Endothelial cell of umbilical vein (primary cell): ENCODE results near the gene FAM222B. TPM values are rescaled to one million over a fixed set of nuclear protein-coding genes. Genes with fewer than 3 reads are reported as not detected.

ENCODE experiments used
- BruUV-seq: library from RNA; stranded (reverse); fragments of 400-500 nt; replicated peaks from 2 replicates; lab custom pipeline; 2021; lab: Mats Ljungman, UMichigan
- CTCF ChIA-PET: fragments of 300-600, 350-600 bp; sonication (Branson Sonifier 250); formaldehyde crosslinking; loops from one replicate; lab custom pipeline; 2021; ENCODE audit warnings: antibody characterized with exemption, inconsistent platforms; lab: Charles Lee
- POLR2A ChIA-PET: fragments of 300-600, 350-600 bp; sonication (Branson Sonifier 250); formaldehyde crosslinking; loops from one replicate; lab custom pipeline; 2021; ENCODE audit warnings: antibody characterized with exemption, inconsistent platforms; lab: Charles Lee
- DNase-seq: peaks from one replicate; pipeline ENCODE4 v3.0.0-alpha.2; 2011; ENCODE audit warnings: low read depth, low spot score
- FAIRE-seq: peaks from 2 replicates; lab custom pipeline; 2011; peaks lifted over from hg19 to GRCh38; lab: Jason Lieb, UNC
- H2AFZ ChIP-seq: 2 replicates; pipeline ENCODE4 v1.6.0; 2012; ENCODE audit warnings: low read depth, low read length, control low read depth, inconsistent platforms
- H3K27ac ChIP-seq: 2 replicates; pipeline ENCODE4 v1.5.1; 2011; ENCODE audit warnings: low read depth, mild to moderate bottlenecking, control low read depth, low read length, moderate library complexity; ENCODE audit not compliant: insufficient read depth
- H3K27me3 ChIP-seq, 2 experiments: 2 replicates each; pipeline versions ENCODE4 v1.6.0 to v1.6.1; 2011; ENCODE audit warnings: low read length in 2 of 2, mixed read lengths in 1 of 2; ENCODE audit not compliant: control insufficient read depth in 2 of 2, insufficient read depth in 2 of 2
- H3K36me3 ChIP-seq, 2 experiments: 2 replicates in 1 of 2; 3 replicates in 1 of 2; pipeline ENCODE4 v1.5.1; 2011; ENCODE audit warnings: low read length in 2 of 2, mild to moderate bottlenecking in 1 of 2, moderate library complexity in 1 of 2; ENCODE audit not compliant: control insufficient read depth in 2 of 2, insufficient read depth in 2 of 2; ENCODE audit errors: extremely low read depth in 1 of 2
- H3K4me1 ChIP-seq: 3 replicates; pipeline ENCODE4 v1.5.1; 2011; ENCODE audit warnings: mild to moderate bottlenecking, low read length; ENCODE audit not compliant: control insufficient read depth, insufficient read depth; ENCODE audit errors: extremely low read depth
- H3K4me2 ChIP-seq: 2 replicates; pipeline ENCODE4 v1.6.1; 2011; ENCODE audit warnings: low read length, control low read depth, mixed read lengths; ENCODE audit not compliant: insufficient read depth
- H3K4me3 ChIP-seq, 3 experiments: fragments of 200-600 bp in 1 of 3; sonication (generic), shearing (Covaris generic) in 1 of 3; replicated peaks in 1 of 3; 2 replicates each; pipeline ENCODE4 v1.5.1; 2011 to 2016; ENCODE audit warnings: control low read depth in 3 of 3, low read length in 3 of 3, mild to moderate bottlenecking in 2 of 3, inconsistent platforms in 1 of 3, low read depth in 1 of 3, moderate library complexity in 1 of 3; ENCODE audit not compliant: insufficient read depth in 1 of 3
- H3K79me2 ChIP-seq: 2 replicates; pipeline ENCODE4 v1.6.0; 2012; ENCODE audit warnings: low read length, inconsistent platforms; ENCODE audit not compliant: control insufficient read depth, insufficient read depth
- H3K9ac ChIP-seq: replicated peaks from 2 replicates; pipeline ENCODE3; 2011; ENCODE audit warnings: low read length, control low read depth; ENCODE audit not compliant: insufficient read depth; ENCODE audit errors: extremely low read depth
- H3K9me1 ChIP-seq: replicated peaks from 3 replicates; pipeline ENCODE4 v1.6.0; 2011; ENCODE audit warnings: mild to moderate bottlenecking, low read length; ENCODE audit not compliant: control insufficient read depth, insufficient read depth; ENCODE audit errors: extremely low read depth
- H3K9me3 ChIP-seq: replicated peaks from 2 replicates; pipeline ENCODE4 v1.5.1; 2012; ENCODE audit warnings: low read length, inconsistent platforms; ENCODE audit not compliant: control insufficient read depth, insufficient read depth
- H4K20me1 ChIP-seq: replicated peaks from 2 replicates; pipeline ENCODE3; 2011; ENCODE audit warnings: mild to moderate bottlenecking, low read length; ENCODE audit not compliant: control insufficient read depth, insufficient read depth; ENCODE audit errors: extremely low read depth
- EZH2 ChIP-seq: IDR thresholded peaks from 2 replicates; pipeline ENCODE4 v1.6.1; 2012; ENCODE audit warnings: borderline replicate concordance, low read depth, mild to moderate bottlenecking, moderate library complexity, low read length, inconsistent platforms; ENCODE audit not compliant: severe bottlenecking
- FOS ChIP-seq: IDR thresholded peaks from 2 replicates; pipeline ENCODE4 v1.6.1; 2011; ENCODE audit warnings: mild to moderate bottlenecking, low read length, moderate library complexity, borderline replicate concordance; ENCODE audit not compliant: insufficient read depth
- GATA2 ChIP-seq: IDR thresholded peaks from 2 replicates; pipeline ENCODE4 v1.7.0; 2011; ENCODE audit warnings: low read depth, mild to moderate bottlenecking, moderate library complexity, mixed read lengths, low read length; ENCODE audit not compliant: insufficient read length, insufficient read depth
- JUN ChIP-seq: IDR thresholded peaks from 2 replicates; pipeline ENCODE4 v1.6.1; 2011; ENCODE audit warnings: borderline replicate concordance, low read depth; ENCODE audit not compliant: insufficient read length, insufficient read depth
- MYC ChIP-seq: IDR thresholded peaks from one replicate; pipeline ENCODE4 v1.6.1; 2011; ENCODE audit warnings: mild to moderate bottlenecking, low read depth, low read length
- POLR2A ChIP-seq: IDR thresholded peaks from 2 replicates; pipeline ENCODE4 v1.6.1; 2012; ENCODE audit warnings: low read depth, mild to moderate bottlenecking, control low read depth, low read length
- POLR2AphosphoS5 ChIP-seq: IDR thresholded peaks from 2 replicates; pipeline ENCODE4 v1.6.1; 2012; ENCODE audit warnings: low read depth, mild to moderate bottlenecking, control low read depth, low read length, moderate library complexity; ENCODE audit not compliant: insufficient read depth
- dilution Hi-C: fragments of 300-500 bp; cut with MboI; formaldehyde crosslinking; loops from one replicate; pipeline ENCODE4 v1.15.0; 2019; ENCODE audit warnings: low sequenced_read_pairs; ENCODE audit not compliant: extremely low pct_ligation_motif_present
- intact Hi-C: fragments of 100-400 bp; cut with micrococcal nuclease; formaldehyde crosslinking; loops from one replicate; pipeline ENCODE4 v1.10.0; 2022
- polyA plus RNA-seq, 4 experiments: library from polyadenylated mRNA; depleted of rRNA in 3 of 4; stranded (reverse) in 3 of 4; unstranded in 1 of 4; fragments of >200 nt; gene quantifications; 2 replicates each; pipeline versions ENCODE4 v1.2.1 to v1.2.3, GENCODE V29; 2011 to 2012; ENCODE audit warnings: missing spikeins in 1 of 4
- total RNA-seq: library from RNA; stranded (reverse); gene quantifications from 2 replicates; pipeline ENCODE4 v1.2.3, GENCODE V29; 2021
- TF ChIP-seq, protein P1 (sequence below): IDR thresholded peaks from 2 replicates; pipeline ENCODE4 v1.6.1; 2011; ENCODE audit not compliant: insufficient read depth, insufficient read length
- TF ChIP-seq, protein P2 (sequence below), 2 donors: IDR thresholded peaks; 1 replicate in 1 of 2; 2 replicates in 1 of 2; pipeline ENCODE4 v1.5.1; 2011; ENCODE audit warnings: low read length in 2 of 2, mild to moderate bottlenecking in 2 of 2, moderate library complexity in 2 of 2, control low read depth in 1 of 2, inconsistent platforms in 1 of 2, low read depth in 1 of 2; ENCODE audit not compliant: insufficient read depth in 1 of 2; ENCODE audit errors: extremely low read depth in 1 of 2

FAM222B gene
- total and polyA plus RNA-seq, 2 donors (not counting 3 experiments of a cell fraction or from before 2014, with no cell fraction given), result 21.1 to 30.6 TPM

DNA sequence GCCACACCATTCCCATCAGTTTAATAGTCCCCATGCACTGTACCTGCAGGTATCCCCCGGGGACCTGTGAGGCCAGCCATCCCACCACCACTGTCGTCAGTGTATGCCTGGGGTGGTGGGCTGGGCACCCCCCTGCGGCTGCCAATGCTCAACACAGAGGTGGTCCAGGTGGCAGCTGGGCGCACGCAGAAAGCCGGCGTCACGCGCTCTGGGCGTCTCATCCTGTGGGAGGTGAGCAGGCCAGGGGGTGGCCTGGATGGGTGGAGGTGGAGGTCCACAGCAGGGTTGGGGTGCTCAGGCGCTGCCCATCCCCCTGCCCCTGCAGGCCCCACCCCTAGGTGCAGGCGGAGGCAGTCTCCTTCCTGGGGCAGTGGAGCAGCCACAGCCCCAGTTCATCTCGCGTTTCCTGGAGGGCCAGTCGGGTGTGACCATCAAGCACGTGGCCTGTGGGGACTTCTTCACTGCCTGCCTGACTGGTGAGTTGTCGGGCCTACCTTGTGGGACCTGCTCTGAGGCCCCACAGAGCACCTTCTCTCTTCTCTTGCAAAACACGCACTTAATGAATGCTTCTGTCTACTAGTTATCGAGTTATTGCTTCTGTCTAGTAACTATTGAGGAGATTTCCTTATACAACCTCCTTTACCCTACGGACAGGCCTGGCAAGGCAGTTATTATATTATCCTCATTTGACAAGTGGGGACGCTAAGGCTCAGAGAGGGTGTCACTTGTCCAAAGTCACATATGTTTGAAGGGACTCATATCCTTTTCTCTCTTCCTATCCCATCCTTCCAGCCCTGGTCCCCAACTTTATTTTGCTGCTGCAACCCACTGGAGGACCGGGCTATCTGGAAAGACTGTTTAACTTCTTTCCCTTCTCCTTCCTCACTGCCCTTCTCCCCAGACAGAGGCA is 104.6 kb downstream of the FAM222B start:
- no peak for FAIRE-seq
- dilution Hi-C loops, result no loop called here
- no peak overlapping the region for H3K9ac ChIP-seq
- intact Hi-C loops, result no loop called here
- H3K9me1 ChIP-seq, result no peaks in the 10 kb centered on the region
- no peaks in the 10 kb centered on the region for H4K20me1 ChIP-seq
- H3K4me1 ChIP-seq, result peaks cover 1% of the 10 kb centered on the region
- no TSS peak for BruUV-seq
- no peak overlapping the region for H3K4me3 ChIP-seq
- no peaks in the 10 kb centered on the region for H3K9me3 ChIP-seq
- H3K27me3 ChIP-seq, result no peaks in the 10 kb centered on the region
- DNase-seq, result no peak
- H3K4me2 ChIP-seq, result no peak overlapping the region
- no peaks in the 10 kb centered on the region for H3K36me3 ChIP-seq
- no peak for TF ChIP-seq POLR2AphosphoS5
- no peak for TF ChIP-seq FOS
- TF ChIP-seq MYC, result no peak
- TF ChIP-seq, protein P1, sequence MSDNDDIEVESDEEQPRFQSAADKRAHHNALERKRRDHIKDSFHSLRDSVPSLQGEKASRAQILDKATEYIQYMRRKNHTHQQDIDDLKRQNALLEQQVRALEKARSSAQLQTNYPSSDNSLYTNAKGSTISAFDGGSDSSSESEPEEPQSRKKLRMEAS, result no peak
- no peak for TF ChIP-seq JUN
- TF ChIP-seq EZH2, result no peak
- no peak for TF ChIP-seq POLR2A
- TF ChIP-seq, protein P2, sequence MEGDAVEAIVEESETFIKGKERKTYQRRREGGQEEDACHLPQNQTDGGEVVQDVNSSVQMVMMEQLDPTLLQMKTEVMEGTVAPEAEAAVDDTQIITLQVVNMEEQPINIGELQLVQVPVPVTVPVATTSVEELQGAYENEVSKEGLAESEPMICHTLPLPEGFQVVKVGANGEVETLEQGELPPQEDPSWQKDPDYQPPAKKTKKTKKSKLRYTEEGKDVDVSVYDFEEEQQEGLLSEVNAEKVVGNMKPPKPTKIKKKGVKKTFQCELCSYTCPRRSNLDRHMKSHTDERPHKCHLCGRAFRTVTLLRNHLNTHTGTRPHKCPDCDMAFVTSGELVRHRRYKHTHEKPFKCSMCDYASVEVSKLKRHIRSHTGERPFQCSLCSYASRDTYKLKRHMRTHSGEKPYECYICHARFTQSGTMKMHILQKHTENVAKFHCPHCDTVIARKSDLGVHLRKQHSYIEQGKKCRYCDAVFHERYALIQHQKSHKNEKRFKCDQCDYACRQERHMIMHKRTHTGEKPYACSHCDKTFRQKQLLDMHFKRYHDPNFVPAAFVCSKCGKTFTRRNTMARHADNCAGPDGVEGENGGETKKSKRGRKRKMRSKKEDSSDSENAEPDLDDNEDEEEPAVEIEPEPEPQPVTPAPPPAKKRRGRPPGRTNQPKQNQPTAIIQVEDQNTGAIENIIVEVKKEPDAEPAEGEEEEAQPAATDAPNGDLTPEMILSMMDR (IDR thresholded peaks at IDR 0.05; ENCODE audit: extremely low read depth in 1 of 2, insufficient read depth in 1 of 2, low read depth in 1 of 2, low read length in 2 of 2), result no peak
- no peak for TF ChIP-seq GATA2
- H2AFZ ChIP-seq, result no peak overlapping the region
- CTCF ChIA-PET, result interaction anchor here (1.2 to 1.3 kb wide), 2 partner anchors 11 to 25 kb away, joined by 3 to 4 read pairs; no protein-coding TSS in a partner anchor
- H3K27ac ChIP-seq, result no peak overlapping the region
- no peaks in the 10 kb centered on the region for H3K79me2 ChIP-seq
- POLR2A ChIA-PET, result no interaction called here
